ENCODE measurements around the gene ANKRD53. TPM values are rescaled to one million over a fixed set of nuclear protein-coding genes. Genes with fewer than 3 reads are reported as not detected.

ANKRD53 gene
- total and polyA plus RNA-seq, 9 of the 15 experiments (the other 6 are each of a cell fraction or from before 2014, with no cell fraction given), result 0.18 TPM; not detected in 8

DNA sequence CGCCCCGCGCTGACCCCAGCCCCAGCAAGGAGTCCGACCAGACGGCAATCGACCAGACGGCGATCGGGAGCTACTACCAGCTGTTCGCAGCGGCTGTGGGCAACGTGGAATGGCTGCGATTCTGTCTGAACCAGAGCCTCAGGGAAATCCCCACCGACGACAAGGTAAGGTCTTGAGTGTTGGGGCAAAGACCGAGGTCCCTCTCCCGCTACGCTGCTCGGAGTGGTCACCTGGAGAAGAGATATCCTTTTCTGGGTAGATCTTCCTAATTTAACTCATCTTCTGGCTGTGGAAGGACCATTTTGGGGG, 704 bp downstream of the ANKRD53 start:
- FAIRE-seq (no peak), DNase-seq (ENCODE audit: extremely low read depth in 1 of 4, low spot score in 3 of 4) (no peak), ATAC-seq (no peak)
- Histone ChIP-seq H2AFZ (ENCODE audit: low read depth, low read length) (no peak overlapping the region), H3K4me3 (no peak overlapping the region), H3K27me3 (ENCODE audit: control insufficient read depth in 2 of 2, insufficient read depth in 2 of 2, low read length in 2 of 2) (no peaks in the 10 kb centered on the region), H3K27ac (ENCODE audit: extremely low read depth, low read depth, low read length) (no peak overlapping the region), H4K20me1 (replicated peaks; ENCODE audit: control insufficient read depth, insufficient read depth, low read length) (0 out of 2 replicates have a peak, but pooled peaks cover 2% of the 10 kb centered on the region), H3K79me2 (ENCODE audit: control insufficient read depth, insufficient read depth, low read length) (no peaks in the 10 kb centered on the region), H3K4me1 (replicated peaks in 1 of 2; ENCODE audit: control insufficient read depth in 2 of 2, insufficient read depth in 2 of 2, low read length in 2 of 2) (peaks cover 6 to 19% of the 10 kb centered on the region in 2 experiments; a peak in 4 of 5 replicates), H3K4me2 (ENCODE audit: insufficient read depth, low read length) (no peak overlapping the region), H3K9me1 (ENCODE audit: control insufficient read depth, insufficient read depth, low read length) (no peaks in the 10 kb centered on the region), H3K36me3 (ENCODE audit: control insufficient read depth, insufficient read depth, low read length) (no peaks in the 10 kb centered on the region), H3K9ac (ENCODE audit: insufficient read depth in 1 of 2, low read depth in 2 of 2, low read length in 2 of 2) (no peak overlapping the region), H3K9me3 (replicated peaks; ENCODE audit: control insufficient read depth, insufficient read depth, low read depth, low read length) (no peaks in the 10 kb centered on the region)
- intact Hi-C loops (cut with micrococcal nuclease) (no loop called here), in situ Hi-C loops (cut with MboI) (no loop called here)
- POLR2A ChIA-PET, result no interaction called here
- CTCF ChIA-PET (ENCODE audit: low intra/inter-chr PET ratio), result no interaction called here
- WGBS (ENCODE audit: insufficient coverage, low coverage, missing lambda C conversion rate), result 85% methylated on average over 6 of the region's 19 CpGs
- BruUV-seq (replicated peaks), result no TSS peak
- TF ChIP-seq, protein P1, sequence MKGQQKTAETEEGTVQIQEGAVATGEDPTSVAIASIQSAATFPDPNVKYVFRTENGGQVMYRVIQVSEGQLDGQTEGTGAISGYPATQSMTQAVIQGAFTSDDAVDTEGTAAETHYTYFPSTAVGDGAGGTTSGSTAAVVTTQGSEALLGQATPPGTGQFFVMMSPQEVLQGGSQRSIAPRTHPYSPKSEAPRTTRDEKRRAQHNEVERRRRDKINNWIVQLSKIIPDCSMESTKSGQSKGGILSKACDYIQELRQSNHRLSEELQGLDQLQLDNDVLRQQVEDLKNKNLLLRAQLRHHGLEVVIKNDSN (CRISPR knock-in tag; IDR thresholded peaks at IDR 0.05), result no peak
- TF ChIP-seq ZMIZ1 (IDR thresholded peaks at IDR 0.05; ENCODE audit: low read depth in 2 of 2, low read length in 2 of 2) (no peak), PTRF (tag; IDR thresholded peaks at IDR 0.05) (no peak), ZZZ3 (IDR thresholded peaks at IDR 0.05) (no peak), TGIF2 (CRISPR knock-in tag; IDR thresholded peaks at IDR 0.05) (no peak), HMGN3 (IDR thresholded peaks at IDR 0.05; ENCODE audit: borderline replicate concordance, extremely low read depth, insufficient read length, low read depth, low read length) (no peak), GTF2B (IDR thresholded peaks at IDR 0.05; ENCODE audit: extremely low read depth, insufficient read length) (no peak), CHAMP1 (IDR thresholded peaks at IDR 0.05) (no peak)
- TF ChIP-seq, protein P2, sequence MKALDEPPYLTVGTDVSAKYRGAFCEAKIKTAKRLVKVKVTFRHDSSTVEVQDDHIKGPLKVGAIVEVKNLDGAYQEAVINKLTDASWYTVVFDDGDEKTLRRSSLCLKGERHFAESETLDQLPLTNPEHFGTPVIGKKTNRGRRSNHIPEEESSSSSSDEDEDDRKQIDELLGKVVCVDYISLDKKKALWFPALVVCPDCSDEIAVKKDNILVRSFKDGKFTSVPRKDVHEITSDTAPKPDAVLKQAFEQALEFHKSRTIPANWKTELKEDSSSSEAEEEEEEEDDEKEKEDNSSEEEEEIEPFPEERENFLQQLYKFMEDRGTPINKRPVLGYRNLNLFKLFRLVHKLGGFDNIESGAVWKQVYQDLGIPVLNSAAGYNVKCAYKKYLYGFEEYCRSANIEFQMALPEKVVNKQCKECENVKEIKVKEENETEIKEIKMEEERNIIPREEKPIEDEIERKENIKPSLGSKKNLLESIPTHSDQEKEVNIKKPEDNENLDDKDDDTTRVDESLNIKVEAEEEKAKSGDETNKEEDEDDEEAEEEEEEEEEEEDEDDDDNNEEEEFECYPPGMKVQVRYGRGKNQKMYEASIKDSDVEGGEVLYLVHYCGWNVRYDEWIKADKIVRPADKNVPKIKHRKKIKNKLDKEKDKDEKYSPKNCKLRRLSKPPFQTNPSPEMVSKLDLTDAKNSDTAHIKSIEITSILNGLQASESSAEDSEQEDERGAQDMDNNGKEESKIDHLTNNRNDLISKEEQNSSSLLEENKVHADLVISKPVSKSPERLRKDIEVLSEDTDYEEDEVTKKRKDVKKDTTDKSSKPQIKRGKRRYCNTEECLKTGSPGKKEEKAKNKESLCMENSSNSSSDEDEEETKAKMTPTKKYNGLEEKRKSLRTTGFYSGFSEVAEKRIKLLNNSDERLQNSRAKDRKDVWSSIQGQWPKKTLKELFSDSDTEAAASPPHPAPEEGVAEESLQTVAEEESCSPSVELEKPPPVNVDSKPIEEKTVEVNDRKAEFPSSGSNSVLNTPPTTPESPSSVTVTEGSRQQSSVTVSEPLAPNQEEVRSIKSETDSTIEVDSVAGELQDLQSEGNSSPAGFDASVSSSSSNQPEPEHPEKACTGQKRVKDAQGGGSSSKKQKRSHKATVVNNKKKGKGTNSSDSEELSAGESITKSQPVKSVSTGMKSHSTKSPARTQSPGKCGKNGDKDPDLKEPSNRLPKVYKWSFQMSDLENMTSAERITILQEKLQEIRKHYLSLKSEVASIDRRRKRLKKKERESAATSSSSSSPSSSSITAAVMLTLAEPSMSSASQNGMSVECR (CRISPR knock-in tag; IDR thresholded peaks at IDR 0.05), result no peak

All from K562 (cell line).